Liver (tissue), 3 donors: Measurements from ENCODE around the gene CHMP1B.

ENCODE experiments used
- EGR1 ChIP-seq, 2 donors: IDR thresholded peaks; 2 replicates each; pipeline ENCODE4 v1.6.1; 2016 to 2018; ENCODE audit warnings: antibody characterized with exemption in 2 of 2, low read depth in 2 of 2
- FOXA1 ChIP-seq: IDR thresholded peaks from 2 replicates; pipeline ENCODE4 v1.6.1; 2016; ENCODE audit warnings: antibody characterized with exemption
- GABPA ChIP-seq, 2 donors: IDR thresholded peaks in 1 of 2; conservative IDR thresholded peaks in 1 of 2; 2 replicates each; pipeline ENCODE4 v1.6.1; 2016; ENCODE audit warnings: antibody characterized with exemption in 2 of 2, mild to moderate bottlenecking in 1 of 2, moderate library complexity in 1 of 2
- MAX ChIP-seq: IDR thresholded peaks from 2 replicates; pipeline ENCODE4 v1.6.1; 2016; ENCODE audit warnings: antibody characterized with exemption
- RAD21 ChIP-seq, 2 donors: IDR thresholded peaks; 2 replicates each; pipeline ENCODE4 v1.6.1; 2016; ENCODE audit warnings: antibody characterized with exemption in 2 of 2, mild to moderate bottlenecking in 2 of 2
- SP1 ChIP-seq: IDR thresholded peaks from 2 replicates; pipeline ENCODE4 v1.6.1; 2018; ENCODE audit warnings: antibody characterized with exemption, mild to moderate bottlenecking
- TAF1 ChIP-seq: conservative IDR thresholded peaks from 2 replicates; pipeline ENCODE4 v1.6.1; 2016; ENCODE audit warnings: antibody characterized with exemption, mild to moderate bottlenecking
- ZBTB33 ChIP-seq: IDR thresholded peaks from 2 replicates; pipeline ENCODE4 v1.6.1; 2016; ENCODE audit warnings: antibody characterized with exemption
- TF ChIP-seq, protein P1 (sequence below): fragments of 150-350 bp; IDR thresholded peaks from 2 replicates; pipeline ENCODE4 v1.5.1; 2017; ENCODE audit warnings: improper control_type of control experiment, low read depth, low read length; ENCODE audit not compliant: missing input control
- TF ChIP-seq, protein P2 (sequence below): IDR thresholded peaks from 2 replicates; pipeline ENCODE4 v1.6.1; 2016; ENCODE audit warnings: antibody characterized with exemption, mild to moderate bottlenecking
- donor health status: healthy.
- donor health status: healthy.

DNA sequence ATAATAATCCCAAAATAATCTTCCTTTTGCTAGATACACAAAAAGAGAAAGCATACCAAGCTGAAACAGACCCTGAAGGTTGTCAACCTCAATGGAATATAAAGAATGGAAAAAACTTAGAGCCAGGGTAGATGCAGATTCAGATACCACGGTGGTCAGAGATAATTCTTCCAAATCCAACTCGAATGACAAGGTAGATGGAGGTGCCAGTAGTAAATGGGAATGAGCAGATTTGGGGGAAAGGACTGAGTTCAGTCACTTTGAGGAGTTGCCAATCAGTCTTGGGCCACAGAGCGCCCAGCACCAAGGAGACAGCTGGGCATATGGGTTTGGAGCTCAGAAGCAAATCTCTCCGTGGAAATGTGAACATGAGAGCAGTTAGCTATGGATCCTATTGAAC lies 3.4 kb upstream of the CHMP1B start:
- TF ChIP-seq, protein P1, sequence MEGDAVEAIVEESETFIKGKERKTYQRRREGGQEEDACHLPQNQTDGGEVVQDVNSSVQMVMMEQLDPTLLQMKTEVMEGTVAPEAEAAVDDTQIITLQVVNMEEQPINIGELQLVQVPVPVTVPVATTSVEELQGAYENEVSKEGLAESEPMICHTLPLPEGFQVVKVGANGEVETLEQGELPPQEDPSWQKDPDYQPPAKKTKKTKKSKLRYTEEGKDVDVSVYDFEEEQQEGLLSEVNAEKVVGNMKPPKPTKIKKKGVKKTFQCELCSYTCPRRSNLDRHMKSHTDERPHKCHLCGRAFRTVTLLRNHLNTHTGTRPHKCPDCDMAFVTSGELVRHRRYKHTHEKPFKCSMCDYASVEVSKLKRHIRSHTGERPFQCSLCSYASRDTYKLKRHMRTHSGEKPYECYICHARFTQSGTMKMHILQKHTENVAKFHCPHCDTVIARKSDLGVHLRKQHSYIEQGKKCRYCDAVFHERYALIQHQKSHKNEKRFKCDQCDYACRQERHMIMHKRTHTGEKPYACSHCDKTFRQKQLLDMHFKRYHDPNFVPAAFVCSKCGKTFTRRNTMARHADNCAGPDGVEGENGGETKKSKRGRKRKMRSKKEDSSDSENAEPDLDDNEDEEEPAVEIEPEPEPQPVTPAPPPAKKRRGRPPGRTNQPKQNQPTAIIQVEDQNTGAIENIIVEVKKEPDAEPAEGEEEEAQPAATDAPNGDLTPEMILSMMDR: no peak
- no peak for TF ChIP-seq ZBTB33
- TF ChIP-seq TAF1: no peak
- TF ChIP-seq, protein P2, sequence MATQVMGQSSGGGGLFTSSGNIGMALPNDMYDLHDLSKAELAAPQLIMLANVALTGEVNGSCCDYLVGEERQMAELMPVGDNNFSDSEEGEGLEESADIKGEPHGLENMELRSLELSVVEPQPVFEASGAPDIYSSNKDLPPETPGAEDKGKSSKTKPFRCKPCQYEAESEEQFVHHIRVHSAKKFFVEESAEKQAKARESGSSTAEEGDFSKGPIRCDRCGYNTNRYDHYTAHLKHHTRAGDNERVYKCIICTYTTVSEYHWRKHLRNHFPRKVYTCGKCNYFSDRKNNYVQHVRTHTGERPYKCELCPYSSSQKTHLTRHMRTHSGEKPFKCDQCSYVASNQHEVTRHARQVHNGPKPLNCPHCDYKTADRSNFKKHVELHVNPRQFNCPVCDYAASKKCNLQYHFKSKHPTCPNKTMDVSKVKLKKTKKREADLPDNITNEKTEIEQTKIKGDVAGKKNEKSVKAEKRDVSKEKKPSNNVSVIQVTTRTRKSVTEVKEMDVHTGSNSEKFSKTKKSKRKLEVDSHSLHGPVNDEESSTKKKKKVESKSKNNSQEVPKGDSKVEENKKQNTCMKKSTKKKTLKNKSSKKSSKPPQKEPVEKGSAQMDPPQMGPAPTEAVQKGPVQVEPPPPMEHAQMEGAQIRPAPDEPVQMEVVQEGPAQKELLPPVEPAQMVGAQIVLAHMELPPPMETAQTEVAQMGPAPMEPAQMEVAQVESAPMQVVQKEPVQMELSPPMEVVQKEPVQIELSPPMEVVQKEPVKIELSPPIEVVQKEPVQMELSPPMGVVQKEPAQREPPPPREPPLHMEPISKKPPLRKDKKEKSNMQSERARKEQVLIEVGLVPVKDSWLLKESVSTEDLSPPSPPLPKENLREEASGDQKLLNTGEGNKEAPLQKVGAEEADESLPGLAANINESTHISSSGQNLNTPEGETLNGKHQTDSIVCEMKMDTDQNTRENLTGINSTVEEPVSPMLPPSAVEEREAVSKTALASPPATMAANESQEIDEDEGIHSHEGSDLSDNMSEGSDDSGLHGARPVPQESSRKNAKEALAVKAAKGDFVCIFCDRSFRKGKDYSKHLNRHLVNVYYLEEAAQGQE: no peak
- no peak for TF ChIP-seq EGR1 (IDR thresholded peaks at IDR 0.05; ENCODE audit: low read depth in 2 of 2)
- no peak for TF ChIP-seq SP1
- TF ChIP-seq MAX: no peak
- no peak for TF ChIP-seq RAD21 (IDR thresholded peaks at IDR 0.05)
- no peak for TF ChIP-seq GABPA (IDR thresholded peaks at IDR 0.05 in 1 of 2, conservative IDR thresholded peaks at IDR 0.05 in 1 of 2)
- no peak for TF ChIP-seq FOXA1
